Neutrophil (primary cell): ENCODE results near the gene TBC1D19.
"Not testable (repeated sequence)": the region's sequence is repeated elsewhere in the genome, so short reads cannot be mapped to it uniquely, and the experiment has no call there.

ENCODE experiments used
- H3K27ac ChIP-seq: fragments of 200-600 bp; sonication (generic); 2 replicates; pipeline ENCODE4 v1.5.1; 2016; ENCODE audit warnings: mild to moderate bottlenecking, moderate library complexity
- H3K27me3 ChIP-seq: fragments of 200-600 bp; sonication (generic); 2 replicates; pipeline ENCODE4 v1.6.0; 2016; ENCODE audit warnings: mild to moderate bottlenecking
- H3K36me3 ChIP-seq: fragments of 200-600 bp; sonication (generic); 2 replicates; pipeline ENCODE4 v1.5.1; 2017
- H3K4me1 ChIP-seq, 2 experiments: fragments of 200-600 bp in 1 of 2; sonication (generic) in 1 of 2; 1 replicate in 1 of 2; 2 replicates in 1 of 2; pipeline versions ENCODE4 v1.5.1 to v1.6.1; 2013 to 2016; ENCODE audit warnings: low read depth in 1 of 2, low read length in 1 of 2, mild to moderate bottlenecking in 1 of 2, moderate library complexity in 1 of 2; ENCODE audit not compliant: control insufficient read depth in 1 of 2, insufficient read depth in 1 of 2
- H3K4me3 ChIP-seq, 2 experiments: fragments of 200-600 bp in 1 of 2; sonication (generic) in 1 of 2; 1 replicate in 1 of 2; 2 replicates in 1 of 2; pipeline ENCODE4 v1.5.1; 2013 to 2016; ENCODE audit warnings: low read depth in 1 of 2, low read length in 1 of 2, mild to moderate bottlenecking in 1 of 2, moderate library complexity in 1 of 2
- H3K9me3 ChIP-seq: fragments of 200-600 bp; sonication (generic); 2 replicates; pipeline ENCODE4 v1.5.1; 2016
- CTCF ChIP-seq: fragments of 200-600 bp; sonication (generic); IDR thresholded peaks from 2 replicates; pipeline ENCODE4 v1.5.1; 2016; ENCODE audit warnings: antibody characterized with exemption

Gene TBC1D19

GRCh38 chr4:26648260-26648659 is 64.4 kb downstream of the TBC1D19 start:
- Histone ChIP-seq H3K4me3 (no peak overlapping the region), H3K4me1 (no peaks in the 10 kb centered on the region), H3K9me3 (no peaks in the 10 kb centered on the region), H3K27ac (no peak overlapping the region), H3K27me3 (no peaks in the 10 kb centered on the region), H3K36me3 (no peaks in the 10 kb centered on the region)
- no peak for TF ChIP-seq CTCF

- no peaks in the 10 kb centered on the region for H3K27me3 ChIP-seq
- no peaks in the 10 kb centered on the region for H3K4me1 ChIP-seq
- no peaks in the 10 kb centered on the region for H3K9me3 ChIP-seq
- H3K4me3 ChIP-seq: no peak overlapping the region
- TF ChIP-seq CTCF: no peak
- H3K27ac ChIP-seq: no peak overlapping the region
- H3K36me3 ChIP-seq: no peaks in the 10 kb centered on the region
These were observed 76.4 kb downstream of the TBC1D19 start for GRCh38 chr4:26660261-26660660.

- Histone ChIP-seq H3K4me3 (no peak overlapping the region), H3K4me1 (no peaks in the 10 kb centered on the region)
These were observed 80.0 kb downstream of the TBC1D19 start for GRCh38 chr4:26663888-26664287.

GRCh38 chr4:26670903-26671537 is 87.1 kb downstream of the TBC1D19 start:
- no peaks in the 10 kb centered on the region for H3K4me1 ChIP-seq
- H3K27me3 ChIP-seq: no peaks in the 10 kb centered on the region
- no peak overlapping the region for H3K4me3 ChIP-seq
- no peak for TF ChIP-seq CTCF
- H3K27ac ChIP-seq: no peak overlapping the region
- H3K36me3 ChIP-seq: no peaks in the 10 kb centered on the region
- no peaks in the 10 kb centered on the region for H3K9me3 ChIP-seq

More at GRCh38 chr4:26663888-26664287, 80.0 kb downstream of the TBC1D19 start:
- no peaks in the 10 kb centered on the region for H3K27me3 ChIP-seq
- H3K27ac ChIP-seq: no peak overlapping the region
- no peaks in the 10 kb centered on the region for H3K9me3 ChIP-seq
- H3K36me3 ChIP-seq: no peaks in the 10 kb centered on the region
- no peak for TF ChIP-seq CTCF

- not testable (repeated sequence) for H3K27ac ChIP-seq, H3K27me3 ChIP-seq, H3K4me3 ChIP-seq, H3K36me3 ChIP-seq, H3K9me3 ChIP-seq, H3K4me1 ChIP-seq
These were observed 95.3 kb downstream of the TBC1D19 start for GRCh38 chr4:26679040-26679695.

- no peak for TF ChIP-seq CTCF
- H3K27ac ChIP-seq: no peak overlapping the region
- H3K36me3 ChIP-seq: no peaks in the 10 kb centered on the region
- H3K27me3 ChIP-seq: no peaks in the 10 kb centered on the region
- no peaks in the 10 kb centered on the region for H3K9me3 ChIP-seq
- no peak overlapping the region for H3K4me3 ChIP-seq
- H3K4me1 ChIP-seq: no peaks in the 10 kb centered on the region
These were observed 98.6 kb downstream of the TBC1D19 start for GRCh38 chr4:26682436-26682835.
